Measurements from ENCODE around the gene CPNE2.
"Not testable (repeated sequence)": the region's sequence is repeated elsewhere in the genome, so short reads cannot be mapped to it uniquely, and the experiment has no call there.

CPNE2 gene

GRCh38 chr16:57061084-57061905 lies 31.1 kb upstream of the CPNE2 start:
- DNase-seq (ENCODE audit: insufficient read length, low spot score): peak; percentile 61
- FAIRE-seq: no peak
- no peak for TF ChIP-seq POLR2A (IDR thresholded peaks at IDR 0.05; ENCODE audit: low read depth, low read length)

GRCh38 chr16:57062329-57062728 lies 30.1 kb upstream of the CPNE2 start:
- DNase-seq (ENCODE audit: insufficient read length, low spot score) (no peak), FAIRE-seq (no peak)
- TF ChIP-seq POLR2A (IDR thresholded peaks at IDR 0.05; ENCODE audit: low read depth, low read length): no peak

GRCh38 chr16:57063189-57063588 lies 29.2 kb upstream of the CPNE2 start:
- not testable (repeated sequence) for FAIRE-seq; DNase-seq (ENCODE audit: insufficient read length, low spot score)

- no peak for DNase-seq (ENCODE audit: insufficient read length, low spot score)
- no peak for TF ChIP-seq POLR2A (IDR thresholded peaks at IDR 0.05; ENCODE audit: low read depth, low read length)
- FAIRE-seq: no peak
These were observed 27.4 kb upstream of the CPNE2 start for GRCh38 chr16:57064995-57065394.

GRCh38 chr16:57066625-57067024 lies 25.8 kb upstream of the CPNE2 start:
- TF ChIP-seq POLR2A (IDR thresholded peaks at IDR 0.05; ENCODE audit: low read depth, low read length): no peak
- FAIRE-seq: no peak
- DNase-seq (ENCODE audit: insufficient read length, low spot score): no peak

- DNase-seq (ENCODE audit: insufficient read length, low spot score): no peak
- TF ChIP-seq POLR2A (IDR thresholded peaks at IDR 0.05; ENCODE audit: low read depth, low read length): no peak
- FAIRE-seq: no peak
These were observed 25.0 kb upstream of the CPNE2 start for GRCh38 chr16:57067347-57067746.

- FAIRE-seq: no peak
- no peak for DNase-seq (ENCODE audit: insufficient read length, low spot score)
These were observed 23.3 kb upstream of the CPNE2 start for GRCh38 chr16:57069053-57069452.

GRCh38 chr16:57069635-57070370 lies 22.6 kb upstream of the CPNE2 start:
- DNase-seq (ENCODE audit: insufficient read length, low spot score) (no peak), FAIRE-seq (no peak)
- TF ChIP-seq POLR2A (IDR thresholded peaks at IDR 0.05; ENCODE audit: low read depth, low read length): no peak

More at GRCh38 chr16:57069053-57069452, 23.3 kb upstream of the CPNE2 start:
- no peak for TF ChIP-seq POLR2A (IDR thresholded peaks at IDR 0.05; ENCODE audit: low read depth, low read length)

- DNase-seq (ENCODE audit: insufficient read length, low spot score) (no peak), FAIRE-seq (no peak)
- no peak for TF ChIP-seq POLR2A (IDR thresholded peaks at IDR 0.05; ENCODE audit: low read depth, low read length)
These were observed 22.0 kb upstream of the CPNE2 start for GRCh38 chr16:57070424-57070823.

GRCh38 chr16:57071081-57071732 lies 21.2 kb upstream of the CPNE2 start:
- FAIRE-seq; DNase-seq (ENCODE audit: insufficient read length, low spot score): not testable (repeated sequence)

- no peak for TF ChIP-seq POLR2A (IDR thresholded peaks at IDR 0.05; ENCODE audit: low read depth, low read length)
- peak; percentile 71 for FAIRE-seq
- no peak for DNase-seq (ENCODE audit: insufficient read length, low spot score)
These were observed 20.4 kb upstream of the CPNE2 start for GRCh38 chr16:57071831-57072582.

- FAIRE-seq: no peak
- DNase-seq (ENCODE audit: insufficient read length, low spot score): no peak
- no peak for TF ChIP-seq POLR2A (IDR thresholded peaks at IDR 0.05; ENCODE audit: low read depth, low read length)
These were observed 19.6 kb upstream of the CPNE2 start for GRCh38 chr16:57072616-57073275.

GRCh38 chr16:57077714-57078113 lies 14.7 kb upstream of the CPNE2 start:
- DNase-seq (ENCODE audit: insufficient read length, low spot score) (no peak), FAIRE-seq (no peak)
- no peak for TF ChIP-seq POLR2A (IDR thresholded peaks at IDR 0.05; ENCODE audit: low read depth, low read length)

Measured in H54 (cell line).